CD14-positive monocyte (primary cell): ENCODE measurements around the gene RFX1. TPM values are rescaled to one million over a fixed set of nuclear protein-coding genes. Genes with fewer than 3 reads are reported as not detected.

Source experiments
- DNase-seq, 3 donors: peaks; one replicate each; pipeline ENCODE4 v3.0.0-alpha.2; 2011 to 2022
- H2AFZ ChIP-seq: 2 replicates; pipeline ENCODE4 v1.6.0; 2012; ENCODE audit warnings: mild to moderate bottlenecking, low read depth, low read length, inconsistent platforms; ENCODE audit not compliant: insufficient read depth, poor library complexity, severe bottlenecking
- H3K27ac ChIP-seq, 2 donors: 1 replicate in 1 of 2; 2 replicates in 1 of 2; pipeline ENCODE4 v1.5.1; 2012 to 2013; ENCODE audit warnings: low read length in 2 of 2, control low read depth in 1 of 2, inconsistent platforms in 1 of 2, low read depth in 1 of 2, mild to moderate bottlenecking in 1 of 2
- H3K27me3 ChIP-seq, 2 donors: one replicate each; pipeline versions ENCODE4 v1.6.0 to v1.6.1; 2011 to 2013; ENCODE audit warnings: low read length in 2 of 2; ENCODE audit not compliant: control insufficient read depth in 2 of 2, insufficient read depth in 2 of 2
- H3K36me3 ChIP-seq, 2 donors: replicated peaks in 1 of 2; 1 replicate in 1 of 2; 2 replicates in 1 of 2; pipeline versions ENCODE4 v1.5.1 to v1.6.1; 2012 to 2013; ENCODE audit warnings: low read length in 2 of 2, control low read depth in 1 of 2, inconsistent platforms in 1 of 2, mild to moderate bottlenecking in 1 of 2; ENCODE audit not compliant: insufficient read depth in 2 of 2, control insufficient read depth in 1 of 2
- H3K4me1 ChIP-seq, 2 donors: 1 replicate in 1 of 2; 2 replicates in 1 of 2; pipeline versions ENCODE4 v1.5.1 to v1.6.1; 2012 to 2013; ENCODE audit warnings: low read length in 2 of 2, control low read depth in 1 of 2, inconsistent platforms in 1 of 2, mild to moderate bottlenecking in 1 of 2, moderate library complexity in 1 of 2; ENCODE audit not compliant: insufficient read depth in 2 of 2, control insufficient read depth in 1 of 2
- H3K4me2 ChIP-seq: replicated peaks from 2 replicates; pipeline ENCODE3; 2012; ENCODE audit warnings: low read length, moderate library complexity, mild to moderate bottlenecking; ENCODE audit not compliant: poor library complexity, severe bottlenecking; ENCODE audit errors: extremely low read depth
- H3K4me3 ChIP-seq, 3 experiments: fragments of 200-600 bp in 1 of 3; sonication (generic) in 1 of 3; replicated peaks in 1 of 3; 1 replicate in 2 of 3; 2 replicates in 1 of 3; pipeline ENCODE4 v1.5.1; 2011 to 2013; ENCODE audit warnings: low read length in 3 of 3, mild to moderate bottlenecking in 3 of 3, control low read depth in 2 of 3, low read depth in 2 of 3, inconsistent platforms in 1 of 3, moderate library complexity in 1 of 3
- H3K79me2 ChIP-seq: 2 replicates; pipeline ENCODE4 v1.6.0; 2012; ENCODE audit warnings: mild to moderate bottlenecking, control low read depth, inconsistent platforms, low read length, moderate library complexity; ENCODE audit not compliant: insufficient read depth
- H3K9ac ChIP-seq: 2 replicates; pipeline ENCODE4 v1.6.0; 2017; ENCODE audit warnings: low read length, mild to moderate bottlenecking; ENCODE audit not compliant: insufficient read depth, poor library complexity, severe bottlenecking
- H3K9me3 ChIP-seq, 2 donors: replicated peaks in 1 of 2; 1 replicate in 1 of 2; 2 replicates in 1 of 2; pipeline versions ENCODE4 v1.5.1 to v1.6.1; 2012 to 2013; ENCODE audit warnings: low read length in 2 of 2, control low read depth in 1 of 2; ENCODE audit not compliant: control insufficient read depth in 1 of 2, insufficient read depth in 1 of 2
- H4K20me1 ChIP-seq: 2 replicates; pipeline ENCODE4 v1.6.0; 2012; ENCODE audit warnings: mild to moderate bottlenecking, low read length, control low read depth, moderate library complexity; ENCODE audit not compliant: insufficient read depth
- H3K27ac Mint-ChIP-seq, 7 donors: one replicate each; pipeline ENCODE4 v1.8.0; 2020; ENCODE audit warnings: mild to moderate bottlenecking in 7 of 7, mixed read lengths in 7 of 7, moderate library complexity in 6 of 7, inconsistent platforms in 2 of 7
- H3K27me3 Mint-ChIP-seq, 3 donors: one replicate each; pipeline ENCODE4 v1.8.0; 2021 to 2022; ENCODE audit warnings: low read depth in 3 of 3, mild to moderate bottlenecking in 3 of 3, mixed read lengths in 3 of 3, moderate library complexity in 3 of 3, inconsistent platforms in 1 of 3
- H3K36me3 Mint-ChIP-seq, 2 donors: one replicate each; pipeline ENCODE4 v1.8.0; 2020; ENCODE audit warnings: mixed read lengths in 2 of 2, inconsistent platforms in 1 of 2, mild to moderate bottlenecking in 1 of 2
- H3K4me1 Mint-ChIP-seq: one replicate; pipeline ENCODE4 v1.8.0; 2020; ENCODE audit warnings: mild to moderate bottlenecking, mixed read lengths
- H3K4me3 Mint-ChIP-seq, 2 donors: one replicate each; pipeline ENCODE4 v1.8.0; 2020; ENCODE audit warnings: mild to moderate bottlenecking in 2 of 2, mixed read lengths in 2 of 2, moderate library complexity in 1 of 2
- H3K9me3 Mint-ChIP-seq, 7 donors: one replicate each; pipeline ENCODE4 v1.8.0; 2020 to 2022; ENCODE audit warnings: mixed read lengths in 7 of 7, mild to moderate bottlenecking in 6 of 7, moderate library complexity in 6 of 7, inconsistent platforms in 2 of 7
- WGBS: methylation state at CpG from one replicate; pipeline ENCODE4 v1.1.5; 2013; ENCODE audit warnings: missing lambda C conversion rate; ENCODE audit not compliant: insufficient coverage; 5-methylcytosine and 5-hydroxymethylcytosine counted together
- intact Hi-C, 2 donors: fragments of 100-400 bp; cut with micrococcal nuclease; formaldehyde crosslinking; loops; one replicate each; pipeline versions ENCODE4 v1.15.0 to v1.15.1; 2023
- polyA plus RNA-seq, 3 donors: library from polyadenylated mRNA; depleted of rRNA in 1 of 3; unstranded in 2 of 3; stranded (reverse) in 1 of 3; fragments of 300-500 nt in 2 of 3; fragments of >200 nt in 1 of 3; fragmentation: Illumina TruSeq in 2 of 3; gene quantifications; 1 replicate in 2 of 3; 2 replicates in 1 of 3; pipeline ENCODE4 v1.2.3, GENCODE V29; 2012 to 2021
- TF ChIP-seq, protein P1 (sequence below): fragments of 200-600 bp; IDR thresholded peaks from one replicate; pipeline ENCODE4 v1.8.0; 2022; ENCODE audit warnings: antibody characterized with exemption, mild to moderate bottlenecking

Gene RFX1
- polyA plus RNA-seq, 3 donors, result 0.89 to 12.8 (median 0.95) TPM

DNA sequence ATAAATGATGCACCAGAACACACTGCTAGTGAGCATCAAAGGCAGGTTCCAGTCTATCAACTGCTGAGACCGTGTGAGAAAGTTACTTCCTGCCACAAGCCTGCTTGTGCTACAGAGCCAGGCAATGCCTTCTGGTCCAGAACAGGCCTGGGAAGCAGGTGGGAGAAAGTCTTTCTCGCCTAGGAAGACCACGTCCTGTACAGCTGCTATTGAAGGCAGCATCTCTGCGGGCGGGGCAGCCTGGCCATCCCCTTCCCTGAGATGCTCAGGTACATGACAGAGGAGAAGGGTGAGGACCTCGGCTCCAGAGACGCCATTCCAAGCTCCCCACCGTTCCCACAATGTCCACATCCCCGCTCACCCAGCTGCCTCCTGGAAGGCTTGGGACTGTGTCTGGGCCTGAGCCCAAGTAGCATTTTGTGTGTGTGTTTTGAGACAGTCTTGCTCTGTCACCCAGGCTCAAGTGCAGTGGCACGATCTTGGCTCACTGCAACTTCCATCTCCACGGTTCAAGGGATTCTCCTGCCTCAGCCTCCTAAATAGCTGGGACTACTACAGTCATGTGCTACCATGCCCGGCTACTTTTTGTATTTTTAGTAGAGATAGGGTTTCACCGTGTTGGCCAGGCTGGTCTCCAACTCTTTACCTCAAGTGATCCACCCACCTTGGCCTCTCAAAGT lies 3.4 kb downstream of the RFX1 start:
- Histone ChIP-seq H3K4me2 (peak overlapping the region; percentile 19), H3K4me3 (peak overlapping the region in 1 of 3 experiments; percentile 9), H3K27ac (peak overlapping the region; percentile 7 to 98), H3K27me3 (no peaks in the 10 kb centered on the region), H3K4me1 (peaks cover 38 to 45% of the 10 kb centered on the region in 2 donors), H2AFZ (peak overlapping the region; percentile 21), H3K79me2 (peaks cover 69% of the 10 kb centered on the region), H3K9ac (no peak overlapping the region), H3K36me3 (peaks cover 7 to 30% of the 10 kb centered on the region in 2 donors), H4K20me1 (no peaks in the 10 kb centered on the region), H3K9me3 (peaks cover 4 to 7% of the 10 kb centered on the region in 2 donors)
- intact Hi-C loops, result loop anchor here (5.0 kb wide), 2 partner anchors 35 to 115 kb away; partner anchors contain the start of gene PRKACA (in 1 of the 2)
- WGBS, result 0% methylated on average over 1 of the region's 13 CpGs
- H3K4me3 Mint-ChIP-seq, result peak overlapping the region in 1 of 2 donors; percentile 24
- peaks cover 16 to 39% of the 10 kb centered on the region in 2 donors for H3K36me3 Mint-ChIP-seq
- H3K27ac Mint-ChIP-seq, result peak overlapping the region; percentile 38 to 100 (median 84)
- DNase-seq, result no peak
- peaks cover 0 to 4% (median 0%) of the 10 kb centered on the region in 3 donors for H3K27me3 Mint-ChIP-seq
- H3K4me1 Mint-ChIP-seq, result peaks cover 42% of the 10 kb centered on the region
- TF ChIP-seq, protein P1, sequence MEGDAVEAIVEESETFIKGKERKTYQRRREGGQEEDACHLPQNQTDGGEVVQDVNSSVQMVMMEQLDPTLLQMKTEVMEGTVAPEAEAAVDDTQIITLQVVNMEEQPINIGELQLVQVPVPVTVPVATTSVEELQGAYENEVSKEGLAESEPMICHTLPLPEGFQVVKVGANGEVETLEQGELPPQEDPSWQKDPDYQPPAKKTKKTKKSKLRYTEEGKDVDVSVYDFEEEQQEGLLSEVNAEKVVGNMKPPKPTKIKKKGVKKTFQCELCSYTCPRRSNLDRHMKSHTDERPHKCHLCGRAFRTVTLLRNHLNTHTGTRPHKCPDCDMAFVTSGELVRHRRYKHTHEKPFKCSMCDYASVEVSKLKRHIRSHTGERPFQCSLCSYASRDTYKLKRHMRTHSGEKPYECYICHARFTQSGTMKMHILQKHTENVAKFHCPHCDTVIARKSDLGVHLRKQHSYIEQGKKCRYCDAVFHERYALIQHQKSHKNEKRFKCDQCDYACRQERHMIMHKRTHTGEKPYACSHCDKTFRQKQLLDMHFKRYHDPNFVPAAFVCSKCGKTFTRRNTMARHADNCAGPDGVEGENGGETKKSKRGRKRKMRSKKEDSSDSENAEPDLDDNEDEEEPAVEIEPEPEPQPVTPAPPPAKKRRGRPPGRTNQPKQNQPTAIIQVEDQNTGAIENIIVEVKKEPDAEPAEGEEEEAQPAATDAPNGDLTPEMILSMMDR, result no peak
- H3K9me3 Mint-ChIP-seq, result peaks cover 0 to 10% (median 4%) of the 10 kb centered on the region in 7 donors

DNA sequence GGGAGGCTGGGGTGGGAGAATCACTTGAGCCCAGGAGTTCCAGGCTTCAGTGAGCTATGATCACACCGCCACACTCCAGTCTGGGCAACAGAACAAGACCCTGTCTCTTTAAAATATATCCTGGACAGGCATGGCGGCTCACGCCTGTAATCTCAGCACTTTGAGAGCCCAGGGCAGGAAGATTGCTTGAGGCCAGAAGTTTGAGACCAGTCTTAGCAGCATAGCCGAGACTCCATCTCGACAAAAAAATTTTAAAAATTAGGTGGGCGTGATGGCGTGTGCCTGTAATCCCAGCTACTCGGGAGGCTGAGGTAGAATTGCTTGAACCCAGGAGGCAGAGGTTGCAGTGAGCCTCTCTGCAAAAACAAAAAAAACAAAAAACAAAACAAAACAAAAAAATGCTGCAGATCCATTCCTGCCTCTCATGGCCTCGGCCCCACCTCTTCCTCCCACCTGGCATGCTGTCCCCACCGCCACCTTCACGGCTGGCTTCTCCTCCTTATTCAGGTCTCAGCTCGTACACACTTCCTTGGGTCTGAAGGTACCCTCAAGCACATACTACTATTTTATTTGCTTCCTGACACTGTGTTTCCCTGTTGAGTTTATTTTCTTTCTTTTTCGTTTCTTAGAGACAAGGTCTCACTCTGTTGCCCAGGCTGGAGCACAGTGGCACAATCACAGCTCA lies 5.3 kb downstream of the RFX1 start:
- H3K4me2 ChIP-seq, result no peak overlapping the region
- whole genome bisulfite sequencing, result 97% methylated on average over 10 of the region's 13 CpGs
- peaks cover 4 to 7% of the 10 kb centered on the region in 2 donors for H3K9me3 ChIP-seq
- H3K9ac ChIP-seq, result no peak overlapping the region
- H3K27ac Mint-ChIP-seq, result peak overlapping the region in 4 of 7 donors; percentile 18 to 83 (median 62)
- DNase-seq, result no peak
- no peak overlapping the region for H3K27ac ChIP-seq
- H3K36me3 Mint-ChIP-seq, result peaks cover 23 to 49% of the 10 kb centered on the region in 2 donors
- H2AFZ ChIP-seq, result no peak overlapping the region
- H3K4me1 ChIP-seq, result peaks cover 33 to 39% of the 10 kb centered on the region in 2 donors
- H3K9me3 Mint-ChIP-seq, result peaks cover 0 to 10% (median 4%) of the 10 kb centered on the region in 7 donors
- H3K4me3 ChIP-seq, result no peak overlapping the region
- H3K27me3 Mint-ChIP-seq, result peaks cover 0 to 1% (median 0%) of the 10 kb centered on the region in 3 donors
- no peaks in the 10 kb centered on the region for H3K27me3 ChIP-seq
- no peak overlapping the region for H3K4me3 Mint-ChIP-seq
- H3K4me1 Mint-ChIP-seq, result peaks cover 39% of the 10 kb centered on the region
- peaks cover 7% of the 10 kb centered on the region for H4K20me1 ChIP-seq
- TF ChIP-seq, protein P1, result no peak
- peaks cover 14 to 47% of the 10 kb centered on the region in 2 donors for H3K36me3 ChIP-seq
- H3K79me2 ChIP-seq, result peaks cover 83% of the 10 kb centered on the region
- intact Hi-C loops, result loop anchor here (5.0 kb wide), 2 partner anchors 34 to 116 kb away; partner anchors contain the start of gene PRKACA (in 1 of the 2)
